ENCODE data around the gene PUS7. TPM values are rescaled to one million over a fixed set of nuclear protein-coding genes. Genes with fewer than 3 reads are reported as not detected.

Gene PUS7
- total and polyA plus RNA-seq, 4 donors: 3.4 to 17.2 (median 5.0) TPM

DNA sequence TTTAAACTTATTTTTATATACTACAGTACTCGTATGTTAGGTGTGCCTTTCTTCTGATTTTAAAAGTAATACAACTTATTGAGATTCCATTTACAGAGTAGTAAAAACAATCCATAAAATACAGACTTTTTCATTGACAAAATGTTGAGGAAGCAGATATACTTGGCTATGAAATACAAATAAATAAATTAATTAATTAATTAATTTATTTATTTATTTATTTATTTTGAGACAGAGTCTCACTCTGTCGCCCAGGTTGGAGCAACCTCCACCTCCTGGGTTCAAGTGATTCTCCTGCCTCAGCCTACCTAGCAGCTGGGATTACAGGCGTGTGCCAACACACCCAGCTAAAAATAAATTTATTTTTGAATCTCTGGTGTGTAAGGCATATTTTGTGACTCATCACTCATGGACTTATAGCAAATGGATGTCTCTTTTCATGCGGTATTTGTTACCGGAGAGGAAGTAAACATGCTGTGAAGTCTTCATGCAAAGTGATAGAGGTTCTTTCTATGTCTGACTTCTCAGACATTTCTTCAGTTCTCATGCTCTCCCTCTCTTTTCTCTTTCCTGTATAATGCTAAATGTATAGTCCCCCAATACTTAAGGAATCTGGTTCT lies 113.2 kb downstream of the PUS7 start:
- Histone ChIP-seq H3K9me3 (ENCODE audit: control insufficient read depth in 4 of 4, low read length in 3 of 4) (no peaks in the 10 kb centered on the region), H3K27ac (ENCODE audit: low read depth in 1 of 2, low read length in 2 of 2) (no peak overlapping the region), H3K9ac (ENCODE audit: low read depth in 1 of 2, low read length in 2 of 2) (no peak overlapping the region), H3K4me1 (ENCODE audit: control insufficient read depth in 4 of 4, insufficient read depth in 4 of 4, low read length in 3 of 4) (no peaks in the 10 kb centered on the region), H3K4me3 (ENCODE audit: low read depth in 1 of 3, low read length in 3 of 3) (no peak overlapping the region), H3K36me3 (ENCODE audit: control insufficient read depth in 4 of 4, insufficient read depth in 3 of 4, low read depth in 1 of 4, low read length in 3 of 4) (no peaks in the 10 kb centered on the region), H3K27me3 (ENCODE audit: control insufficient read depth in 4 of 4, insufficient read depth in 4 of 4, low read length in 3 of 4) (no peaks in the 10 kb centered on the region)
- DNase-seq (ENCODE audit: low spot score): no peak
- 92% methylated on average over 5 of the region's 5 CpGs for WGBS
- TF ChIP-seq GABPA (IDR thresholded peaks at IDR 0.05 in 1 of 2, conservative IDR thresholded peaks at IDR 0.05 in 1 of 2) (no peak), YY1 (IDR thresholded peaks at IDR 0.05) (no peak)
- TF ChIP-seq, protein P1, sequence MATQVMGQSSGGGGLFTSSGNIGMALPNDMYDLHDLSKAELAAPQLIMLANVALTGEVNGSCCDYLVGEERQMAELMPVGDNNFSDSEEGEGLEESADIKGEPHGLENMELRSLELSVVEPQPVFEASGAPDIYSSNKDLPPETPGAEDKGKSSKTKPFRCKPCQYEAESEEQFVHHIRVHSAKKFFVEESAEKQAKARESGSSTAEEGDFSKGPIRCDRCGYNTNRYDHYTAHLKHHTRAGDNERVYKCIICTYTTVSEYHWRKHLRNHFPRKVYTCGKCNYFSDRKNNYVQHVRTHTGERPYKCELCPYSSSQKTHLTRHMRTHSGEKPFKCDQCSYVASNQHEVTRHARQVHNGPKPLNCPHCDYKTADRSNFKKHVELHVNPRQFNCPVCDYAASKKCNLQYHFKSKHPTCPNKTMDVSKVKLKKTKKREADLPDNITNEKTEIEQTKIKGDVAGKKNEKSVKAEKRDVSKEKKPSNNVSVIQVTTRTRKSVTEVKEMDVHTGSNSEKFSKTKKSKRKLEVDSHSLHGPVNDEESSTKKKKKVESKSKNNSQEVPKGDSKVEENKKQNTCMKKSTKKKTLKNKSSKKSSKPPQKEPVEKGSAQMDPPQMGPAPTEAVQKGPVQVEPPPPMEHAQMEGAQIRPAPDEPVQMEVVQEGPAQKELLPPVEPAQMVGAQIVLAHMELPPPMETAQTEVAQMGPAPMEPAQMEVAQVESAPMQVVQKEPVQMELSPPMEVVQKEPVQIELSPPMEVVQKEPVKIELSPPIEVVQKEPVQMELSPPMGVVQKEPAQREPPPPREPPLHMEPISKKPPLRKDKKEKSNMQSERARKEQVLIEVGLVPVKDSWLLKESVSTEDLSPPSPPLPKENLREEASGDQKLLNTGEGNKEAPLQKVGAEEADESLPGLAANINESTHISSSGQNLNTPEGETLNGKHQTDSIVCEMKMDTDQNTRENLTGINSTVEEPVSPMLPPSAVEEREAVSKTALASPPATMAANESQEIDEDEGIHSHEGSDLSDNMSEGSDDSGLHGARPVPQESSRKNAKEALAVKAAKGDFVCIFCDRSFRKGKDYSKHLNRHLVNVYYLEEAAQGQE (IDR thresholded peaks at IDR 0.05): no peak
- TF ChIP-seq, protein P2, sequence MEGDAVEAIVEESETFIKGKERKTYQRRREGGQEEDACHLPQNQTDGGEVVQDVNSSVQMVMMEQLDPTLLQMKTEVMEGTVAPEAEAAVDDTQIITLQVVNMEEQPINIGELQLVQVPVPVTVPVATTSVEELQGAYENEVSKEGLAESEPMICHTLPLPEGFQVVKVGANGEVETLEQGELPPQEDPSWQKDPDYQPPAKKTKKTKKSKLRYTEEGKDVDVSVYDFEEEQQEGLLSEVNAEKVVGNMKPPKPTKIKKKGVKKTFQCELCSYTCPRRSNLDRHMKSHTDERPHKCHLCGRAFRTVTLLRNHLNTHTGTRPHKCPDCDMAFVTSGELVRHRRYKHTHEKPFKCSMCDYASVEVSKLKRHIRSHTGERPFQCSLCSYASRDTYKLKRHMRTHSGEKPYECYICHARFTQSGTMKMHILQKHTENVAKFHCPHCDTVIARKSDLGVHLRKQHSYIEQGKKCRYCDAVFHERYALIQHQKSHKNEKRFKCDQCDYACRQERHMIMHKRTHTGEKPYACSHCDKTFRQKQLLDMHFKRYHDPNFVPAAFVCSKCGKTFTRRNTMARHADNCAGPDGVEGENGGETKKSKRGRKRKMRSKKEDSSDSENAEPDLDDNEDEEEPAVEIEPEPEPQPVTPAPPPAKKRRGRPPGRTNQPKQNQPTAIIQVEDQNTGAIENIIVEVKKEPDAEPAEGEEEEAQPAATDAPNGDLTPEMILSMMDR (IDR thresholded peaks at IDR 0.05; ENCODE audit: low read depth, low read length, missing input control): no peak

Other genes starting within 250 kb of the PUS7 start
- 10 to 100 TPM; 16.0 to 19.7 TPM for gene SRPK2, start 133.3 kb downstream of the PUS7 start, total RNA-seq
- 10 to 100 TPM in 1 of 2 donors, 1 to 10 TPM in 1; 7.8 to 17.4 TPM for gene SRPK2, start 133.3 kb downstream of the PUS7 start, polyA plus RNA-seq
- 10 to 100 TPM in 1 of 2 donors, 1 to 10 TPM in 1; 7.5 to 10.9 TPM for gene RINT1, start 9.9 kb upstream of the PUS7 start, total RNA-seq
- gene RINT1, start 9.9 kb upstream of the PUS7 start, polyA plus RNA-seq: 1 to 10 TPM; 4.5 to 6.9 TPM
- not detected for gene EFCAB10, start 59.2 kb upstream of the PUS7 start, total RNA-seq
- gene EFCAB10, start 59.2 kb upstream of the PUS7 start, polyA plus RNA-seq: under 1 TPM in 1 of 2 donors, not detected in 1; 0.25 TPM

Measured in liver (tissue), 9 donors.